Measurements from ENCODE around the gene MYOD1.

The MYOD1 gene

GRCh38 chr11:17686231-17686980 lies 33.0 kb upstream of the MYOD1 start:
- no peak for TF ChIP-seq CTCF (IDR thresholded peaks at IDR 0.05; ENCODE audit: insufficient read depth, missing control alignments)
- no peak for FAIRE-seq
- no peak for DNase-seq (ENCODE audit: insufficient read length, low spot score)

GRCh38 chr11:17687946-17688670 lies 31.3 kb upstream of the MYOD1 start:
- FAIRE-seq (no peak), DNase-seq (ENCODE audit: insufficient read length, low spot score) (no peak)
- TF ChIP-seq CTCF (IDR thresholded peaks at IDR 0.05; ENCODE audit: insufficient read depth, missing control alignments) = no peak

GRCh38 chr11:17691550-17691949 lies 27.8 kb upstream of the MYOD1 start:
- no peak for FAIRE-seq
- TF ChIP-seq CTCF (IDR thresholded peaks at IDR 0.05; ENCODE audit: insufficient read depth, missing control alignments) = no peak
- DNase-seq (ENCODE audit: insufficient read length, low spot score) = no peak

- FAIRE-seq (no peak), DNase-seq (ENCODE audit: insufficient read length, low spot score) (no peak)
- TF ChIP-seq CTCF (IDR thresholded peaks at IDR 0.05; ENCODE audit: insufficient read depth, missing control alignments) = no peak
Measured at GRCh38 chr11:17691976-17692375, 27.4 kb upstream of the MYOD1 start.

GRCh38 chr11:17692931-17693330 lies 26.4 kb upstream of the MYOD1 start:
- TF ChIP-seq CTCF (IDR thresholded peaks at IDR 0.05; ENCODE audit: insufficient read depth, missing control alignments) = no peak
- no peak for FAIRE-seq
- no peak for DNase-seq (ENCODE audit: insufficient read length, low spot score)

- FAIRE-seq (no peak), DNase-seq (ENCODE audit: insufficient read length, low spot score) (no peak)
- TF ChIP-seq CTCF (IDR thresholded peaks at IDR 0.05; ENCODE audit: insufficient read depth, missing control alignments) = no peak
Measured at GRCh38 chr11:17693531-17693930, 25.8 kb upstream of the MYOD1 start.
